HepG2 (cell line): ENCODE data around the gene MLLT10. TPM values are rescaled to one million over a fixed set of nuclear protein-coding genes. Genes with fewer than 3 reads are reported as not detected.

ENCODE experiments used
- ATAC-seq: fragments of 200-7000 bp; cut with Tn5 transposase; 3 replicates; pipeline ENCODE4 v1.9.1; 2020; ENCODE audit warnings: mild to moderate bottlenecking, moderate library complexity
- BruUV-seq: library from RNA; stranded (reverse); fragments of 400-500 nt; replicated peaks from 2 replicates; lab custom pipeline; 2021; lab: Mats Ljungman, UMichigan
- CTCF ChIA-PET: fragments of 300-600 bp; formaldehyde crosslinking; extraction: SDS; loops from one replicate; lab custom pipeline; 2021; ENCODE audit warnings: low total read pairs, inconsistent platforms, low intra/inter-chr PET ratio; lab: Yijun Ruan, JAX
- POLR2A ChIA-PET: fragments of 350-600 bp; sonication (Branson Sonifier 250); formaldehyde crosslinking; loops from one replicate; lab custom pipeline; 2020; ENCODE audit warnings: antibody characterized with exemption, inconsistent platforms; lab: Yijun Ruan, JAX
- DNase-seq: peaks from one replicate; pipeline ENCODE4 v3.0.0-alpha.2; 2015; ENCODE audit warnings: low spot score
- FAIRE-seq: peaks from 3 replicates; lab custom pipeline; 2011; peaks lifted over from hg19 to GRCh38; lab: Jason Lieb, UNC
- H2AFZ ChIP-seq: one replicate; pipeline ENCODE4 v1.6.1; 2011; ENCODE audit warnings: low read length, inconsistent platforms
- H3K27ac ChIP-seq: fragments of 300-600 bp; 3 replicates; pipeline ENCODE4 v1.8.0; 2011; ENCODE audit warnings: mixed run types, mild to moderate bottlenecking, mixed read lengths, low read length, inconsistent platforms; ENCODE audit not compliant: insufficient read depth; ENCODE audit errors: extremely low read length
- H3K27me3 ChIP-seq, 2 experiments: fragments of 200-600 bp in 1 of 2; 2 replicates in 1 of 2; 3 replicates in 1 of 2; pipeline versions ENCODE4 v1.6.0 to v1.8.0; 2011; ENCODE audit warnings: low read length in 2 of 2, mild to moderate bottlenecking in 2 of 2, moderate library complexity in 2 of 2, inconsistent platforms in 1 of 2; ENCODE audit not compliant: insufficient read depth in 2 of 2, control insufficient read depth in 1 of 2
- H3K36me3 ChIP-seq, 2 experiments: fragments of 200-600 bp in 1 of 2; replicated peaks in 1 of 2; 2 replicates in 1 of 2; 3 replicates in 1 of 2; pipeline versions ENCODE4 v1.5.1 to v1.8.0; 2011; ENCODE audit warnings: low read length in 2 of 2, inconsistent platforms in 1 of 2; ENCODE audit not compliant: insufficient read depth in 2 of 2, control insufficient read depth in 1 of 2
- H3K4me1 ChIP-seq: 2 replicates; pipeline ENCODE4 v1.5.1; 2012; ENCODE audit warnings: low read length, inconsistent platforms; ENCODE audit not compliant: insufficient read depth
- H3K4me2 ChIP-seq: 2 replicates; pipeline ENCODE4 v1.6.0; 2011; ENCODE audit warnings: low read depth, low read length, inconsistent platforms
- H3K4me3 ChIP-seq, 3 experiments: fragments of 200-600 bp in 1 of 3; sonication (generic), shearing (Covaris generic) in 1 of 3; replicated peaks in 1 of 3; 2 replicates each; pipeline ENCODE4 v1.5.1; 2011 to 2016; ENCODE audit warnings: low read length in 3 of 3, inconsistent platforms in 2 of 3, low read depth in 2 of 3, mild to moderate bottlenecking in 2 of 3, control low read depth in 1 of 3, mixed read lengths in 1 of 3; ENCODE audit not compliant: insufficient read depth in 1 of 3
- H3K79me2 ChIP-seq: one replicate; pipeline ENCODE4 v1.6.1; 2011; ENCODE audit warnings: low read length, inconsistent platforms; ENCODE audit not compliant: insufficient read depth
- H3K9ac ChIP-seq: 2 replicates; pipeline ENCODE4 v1.6.0; 2011; ENCODE audit warnings: mild to moderate bottlenecking, low read depth, low read length, inconsistent platforms; ENCODE audit not compliant: insufficient read depth
- H3K9me3 ChIP-seq: 2 replicates; pipeline ENCODE4 v1.5.1; 2012; ENCODE audit warnings: mild to moderate bottlenecking, low read length
- H4K20me1 ChIP-seq: 2 replicates; pipeline ENCODE4 v1.6.0; 2011; ENCODE audit warnings: inconsistent platforms, mild to moderate bottlenecking, low read length, moderate library complexity; ENCODE audit not compliant: insufficient read depth
- CBX2 ChIP-seq, 2 experiments: fragments of 200-600 bp in 1 of 2; sonication (generic); formaldehyde crosslinking in 1 of 2; IDR thresholded peaks; 2 replicates each; pipeline versions ENCODE4 v1.7.0 to v1.8.1; 2018 to 2022; ENCODE audit warnings: low read depth in 2 of 2, low read length in 1 of 2, mild to moderate bottlenecking in 1 of 2, missing genetic modification reagents in 1 of 2
- CEBPB ChIP-seq: IDR thresholded peaks from 2 replicates; pipeline ENCODE4 v1.6.1; 2011; ENCODE audit warnings: low read depth, low read length, improper control_type of control experiment, borderline replicate concordance
- ELF1 ChIP-seq: sonication (generic); formaldehyde crosslinking; IDR thresholded peaks from 2 replicates; pipeline ENCODE4 v1.4.0; 2020; ENCODE audit warnings: missing genetic modification reagents
- HNRNPUL1 ChIP-seq: fragments of 200-400 bp; formaldehyde crosslinking; IDR thresholded peaks from 2 replicates; pipeline ENCODE4 v1.6.1; 2017; ENCODE audit warnings: low read depth, mild to moderate bottlenecking, low read length, moderate library complexity
- KDM4B ChIP-seq: sonication (generic); formaldehyde crosslinking; IDR thresholded peaks from 2 replicates; pipeline ENCODE4 v1.4.0; 2020; ENCODE audit warnings: missing genetic modification reagents
- MIXL1 ChIP-seq: IDR thresholded peaks from 2 replicates; pipeline ENCODE4 v1.6.1; 2016
- U2AF1 ChIP-seq: fragments of 200-400 bp; formaldehyde crosslinking; optimal IDR thresholded peaks from 2 replicates; pipeline ENCODE3; 2017; ENCODE audit warnings: mild to moderate bottlenecking, low read depth, low read length
- WGBS: methylation state at CpG from one replicate; pipeline ENCODE4 v1.1.6; 2017; ENCODE audit warnings: low lambda C conversion rate; 5-methylcytosine and 5-hydroxymethylcytosine counted together
- in situ Hi-C: cut with HindIII; loops from 2 replicates; pipeline ENCODE4 v1.10.0; 2017; ENCODE audit warnings: low pct_unique_long_range_greater_than_20kb; ENCODE audit not compliant: extremely low pct_ligation_motif_present
- intact Hi-C: fragments of 100-400 bp; cut with micrococcal nuclease; formaldehyde crosslinking; loops from one replicate; pipeline ENCODE4 v1.10.0; 2022; ENCODE audit not compliant: unreplicated experiment
- polyA plus RNA-seq, 8 experiments: library from polyadenylated mRNA; depleted of rRNA in 3 of 8; stranded (reverse) in 7 of 8; unstranded in 1 of 8; fragments of >200 nt; fragmentation: Illumina TruSeq in 4 of 8; extraction: Trizol in 4 of 8; gene quantifications; 2 replicates each; pipeline versions ENCODE4 v1.2.1 to v1.2.3, GENCODE V29; 2011 to 2016; ENCODE audit warnings: low read depth in 4 of 8, missing spikeins in 1 of 8, mixed read lengths in 1 of 8; ENCODE audit not compliant: insufficient read depth in 1 of 8
- total RNA-seq, 5 experiments: library from RNA; depleted of rRNA; stranded (reverse); fragments of >200 nt; fragmentation: Illumina TruSeq; extraction: Trizol; gene quantifications; 2 replicates each; pipeline ENCODE4 v1.2.3, GENCODE V29; 2016; ENCODE audit warnings: low read depth in 1 of 5
- TF ChIP-seq, protein P1 (sequence below): sonication (generic); formaldehyde crosslinking; conservative IDR thresholded peaks from 2 replicates; pipeline ENCODE4 v1.4.0; 2020; ENCODE audit warnings: missing genetic modification reagents
- TF ChIP-seq, protein P2 (sequence below): sonication (generic); formaldehyde crosslinking; IDR thresholded peaks from 2 replicates; pipeline ENCODE4 v1.8.1; 2022; ENCODE audit warnings: mild to moderate bottlenecking, missing genetic modification reagents
- TF ChIP-seq, protein P3 (sequence below): IDR thresholded peaks from 2 replicates; pipeline ENCODE4 v1.6.1; 2016; ENCODE audit warnings: missing compliant biosample characterization, missing genetic modification reagents, borderline replicate concordance
- TF ChIP-seq, protein P4 (sequence below): sonication (generic); formaldehyde crosslinking; IDR thresholded peaks from 2 replicates; pipeline ENCODE4 v1.4.0; 2020; ENCODE audit warnings: mild to moderate bottlenecking, low read depth, missing genetic modification reagents

Gene MLLT10
- total and polyA plus RNA-seq, 2 of the 13 experiments (the other 11 are each of a cell fraction or from before 2014, with no cell fraction given): 51.3 to 84.1 TPM

DNA sequence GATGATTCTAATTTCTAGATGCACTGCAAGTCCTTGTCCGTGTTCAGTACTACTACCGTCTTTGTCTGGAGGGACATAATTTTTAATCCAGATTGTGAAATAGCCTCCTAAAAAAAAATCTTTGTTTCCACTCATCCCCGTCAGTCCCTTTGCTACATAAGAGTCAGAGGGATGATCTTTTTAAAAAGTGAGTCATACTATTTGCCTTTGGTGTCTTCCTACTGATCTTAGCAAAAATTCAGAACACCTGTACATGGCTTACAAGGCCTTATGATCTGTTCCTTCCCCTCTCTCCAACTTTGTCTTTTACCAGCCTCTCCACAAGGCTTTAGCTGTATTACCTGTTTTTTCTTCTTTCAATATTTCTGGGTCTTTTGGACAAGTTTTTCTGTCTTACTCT, 173.5 kb downstream of the MLLT10 start (continued):
- TF ChIP-seq, protein P1, sequence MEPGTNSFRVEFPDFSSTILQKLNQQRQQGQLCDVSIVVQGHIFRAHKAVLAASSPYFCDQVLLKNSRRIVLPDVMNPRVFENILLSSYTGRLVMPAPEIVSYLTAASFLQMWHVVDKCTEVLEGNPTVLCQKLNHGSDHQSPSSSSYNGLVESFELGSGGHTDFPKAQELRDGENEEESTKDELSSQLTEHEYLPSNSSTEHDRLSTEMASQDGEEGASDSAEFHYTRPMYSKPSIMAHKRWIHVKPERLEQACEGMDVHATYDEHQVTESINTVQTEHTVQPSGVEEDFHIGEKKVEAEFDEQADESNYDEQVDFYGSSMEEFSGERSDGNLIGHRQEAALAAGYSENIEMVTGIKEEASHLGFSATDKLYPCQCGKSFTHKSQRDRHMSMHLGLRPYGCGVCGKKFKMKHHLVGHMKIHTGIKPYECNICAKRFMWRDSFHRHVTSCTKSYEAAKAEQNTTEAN (CRISPR knock-in tag): no peak
- TF ChIP-seq CEBPB (no peak), HNRNPUL1 (no peak)

DNA sequence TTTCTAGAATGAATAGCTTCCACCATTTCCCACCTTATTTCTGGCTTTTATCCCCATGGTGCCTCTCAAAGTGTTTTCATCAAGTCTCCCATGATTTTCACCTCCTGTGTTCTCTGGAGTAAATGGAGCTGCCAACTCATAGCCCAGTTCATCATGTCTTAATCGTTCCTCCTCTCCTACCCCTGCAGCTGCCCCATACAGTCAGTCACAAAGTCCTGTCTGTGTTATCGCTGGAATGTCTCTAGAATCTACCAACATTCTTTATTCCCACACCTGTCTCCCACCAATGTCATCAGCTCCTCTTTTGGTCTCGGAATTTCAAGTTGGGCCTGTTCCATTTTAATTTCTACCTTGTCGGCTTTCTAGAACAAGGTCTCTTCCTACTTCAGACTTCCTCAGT, 178.9 kb downstream of the MLLT10 start:
- no peak overlapping the region for H3K9ac ChIP-seq
- no peaks in the 10 kb centered on the region for H3K9me3 ChIP-seq
- H3K27me3 ChIP-seq: no peaks in the 10 kb centered on the region
- H4K20me1 ChIP-seq: no peaks in the 10 kb centered on the region; the same call in 1 of the 2 replicates
- TF ChIP-seq, protein P2, sequence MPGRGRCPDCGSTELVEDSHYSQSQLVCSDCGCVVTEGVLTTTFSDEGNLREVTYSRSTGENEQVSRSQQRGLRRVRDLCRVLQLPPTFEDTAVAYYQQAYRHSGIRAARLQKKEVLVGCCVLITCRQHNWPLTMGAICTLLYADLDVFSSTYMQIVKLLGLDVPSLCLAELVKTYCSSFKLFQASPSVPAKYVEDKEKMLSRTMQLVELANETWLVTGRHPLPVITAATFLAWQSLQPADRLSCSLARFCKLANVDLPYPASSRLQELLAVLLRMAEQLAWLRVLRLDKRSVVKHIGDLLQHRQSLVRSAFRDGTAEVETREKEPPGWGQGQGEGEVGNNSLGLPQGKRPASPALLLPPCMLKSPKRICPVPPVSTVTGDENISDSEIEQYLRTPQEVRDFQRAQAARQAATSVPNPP (CRISPR knock-in tag): no peak
- TF ChIP-seq ELF1 (CRISPR knock-in tag) (no peak), KDM4B (CRISPR knock-in tag) (no peak), CBX2 (IDR thresholded peaks at IDR 0.05; ENCODE audit: low read depth, low read length) (no peak), CBX2 (CRISPR knock-in tag; IDR thresholded peaks at IDR 0.05; ENCODE audit: low read depth) (no peak), MIXL1 (CRISPR knock-in tag) (no peak), U2AF1 (no peak)
- TF ChIP-seq, protein P3, sequence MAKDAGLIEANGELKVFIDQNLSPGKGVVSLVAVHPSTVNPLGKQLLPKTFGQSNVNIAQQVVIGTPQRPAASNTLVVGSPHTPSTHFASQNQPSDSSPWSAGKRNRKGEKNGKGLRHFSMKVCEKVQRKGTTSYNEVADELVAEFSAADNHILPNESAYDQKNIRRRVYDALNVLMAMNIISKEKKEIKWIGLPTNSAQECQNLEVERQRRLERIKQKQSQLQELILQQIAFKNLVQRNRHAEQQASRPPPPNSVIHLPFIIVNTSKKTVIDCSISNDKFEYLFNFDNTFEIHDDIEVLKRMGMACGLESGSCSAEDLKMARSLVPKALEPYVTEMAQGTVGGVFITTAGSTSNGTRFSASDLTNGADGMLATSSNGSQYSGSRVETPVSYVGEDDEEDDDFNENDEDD: no peak
- TF ChIP-seq, protein P4, sequence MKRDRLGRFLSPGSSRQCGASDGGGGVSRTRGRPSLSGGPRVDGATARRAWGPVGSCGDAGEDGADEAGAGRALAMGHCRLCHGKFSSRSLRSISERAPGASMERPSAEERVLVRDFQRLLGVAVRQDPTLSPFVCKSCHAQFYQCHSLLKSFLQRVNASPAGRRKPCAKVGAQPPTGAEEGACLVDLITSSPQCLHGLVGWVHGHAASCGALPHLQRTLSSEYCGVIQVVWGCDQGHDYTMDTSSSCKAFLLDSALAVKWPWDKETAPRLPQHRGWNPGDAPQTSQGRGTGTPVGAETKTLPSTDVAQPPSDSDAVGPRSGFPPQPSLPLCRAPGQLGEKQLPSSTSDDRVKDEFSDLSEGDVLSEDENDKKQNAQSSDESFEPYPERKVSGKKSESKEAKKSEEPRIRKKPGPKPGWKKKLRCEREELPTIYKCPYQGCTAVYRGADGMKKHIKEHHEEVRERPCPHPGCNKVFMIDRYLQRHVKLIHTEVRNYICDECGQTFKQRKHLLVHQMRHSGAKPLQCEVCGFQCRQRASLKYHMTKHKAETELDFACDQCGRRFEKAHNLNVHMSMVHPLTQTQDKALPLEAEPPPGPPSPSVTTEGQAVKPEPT: no peak
- TF ChIP-seq, all 625 proteins: peak for 0
- no peak for ATAC-seq
- ChIA-PET POLR2A (interaction anchor here (1.5 kb wide), 1 partner anchor 12 kb away, joined by 3 read pairs; no protein-coding TSS in a partner anchor), CTCF (no interaction called here)
- Histone ChIP-seq H3K4me3 (no peak overlapping the region), H3K79me2 (peaks cover 7% of the 10 kb centered on the region), H3K4me1 (no peaks in the 10 kb centered on the region), H3K27ac (no peak overlapping the region), H3K4me2 (no peak overlapping the region), H3K36me3 (peaks cover 10 to 59% of the 10 kb centered on the region in 2 experiments), H2AFZ (no peak overlapping the region)
- DNase-seq: no peak
- intact Hi-C loops: no loop called here
- in situ Hi-C loops: no loop called here
- no peak for FAIRE-seq
- BruUV-seq: no TSS peak
- WGBS: 94% methylated on average over 4 of the region's 4 CpGs
